ENCODE measurements around the gene TFB1M. TPM values are rescaled to one million over a fixed set of nuclear protein-coding genes. Genes with fewer than 3 reads are reported as not detected.

TFB1M gene
- total and polyA plus RNA-seq, 9 donors = 6.7 to 18.5 (median 14.6) TPM

DNA sequence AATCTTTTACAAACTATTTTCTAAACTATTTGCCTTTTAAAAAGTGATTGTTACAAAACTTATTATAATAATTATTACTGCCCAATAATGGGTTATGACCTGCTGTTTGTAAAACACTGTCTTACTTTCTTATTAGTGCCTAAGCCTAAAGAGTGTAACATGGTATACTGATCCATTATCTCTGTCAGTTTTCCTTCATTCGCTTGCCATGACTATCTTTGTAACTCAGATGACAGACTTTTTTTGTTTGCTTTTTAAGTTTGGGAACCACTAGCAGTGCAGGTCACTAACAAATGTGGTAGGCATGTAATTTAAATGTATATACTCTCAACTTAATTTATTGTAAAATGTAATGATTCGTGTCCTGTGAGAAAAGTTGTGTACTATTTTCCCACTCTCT lies 9.9 kb upstream of the TFB1M start:
- no peak for TF ChIP-seq POLR2A (IDR thresholded peaks at IDR 0.05)
- no peak for TF ChIP-seq EP300 (IDR thresholded peaks at IDR 0.05)
- TF ChIP-seq CTCF (IDR thresholded peaks at IDR 0.05) = no peak
- no peak for DNase-seq
- Histone ChIP-seq H3K4me3 (no peak overlapping the region), H3K27me3 (no peaks in the 10 kb centered on the region), H3K27ac (no peak overlapping the region), H3K36me3 (no peaks in the 10 kb centered on the region), H3K9me3 (no peaks in the 10 kb centered on the region), H3K4me1 (ENCODE audit: insufficient read depth) (no peaks in the 10 kb centered on the region)
- 92 to 93% (median 93%) methylated on average over 2 of the region's 2 CpGs for WGBS, 3 donors
- intact Hi-C loops (cut with DNase I) = loop anchor here in 3 of 4 donors (10.0 kb wide), 2 partner anchors 171 to 211 kb away; no protein-coding TSS in a partner anchor

GRCh38 chr6:155319902-155320301 lies 5.6 kb upstream of the TFB1M start:
- Histone ChIP-seq H3K4me3 (no peak overlapping the region), H3K4me1 (ENCODE audit: insufficient read depth) (no peaks in the 10 kb centered on the region), H3K27me3 (no peaks in the 10 kb centered on the region), H3K9me3 (no peaks in the 10 kb centered on the region), H3K27ac (no peak overlapping the region), H3K36me3 (no peaks in the 10 kb centered on the region)
- WGBS, 3 donors = 88 to 91% (median 91%) methylated on average over 4 of the region's 4 CpGs
- TF ChIP-seq CTCF (IDR thresholded peaks at IDR 0.05) (no peak), POLR2A (IDR thresholded peaks at IDR 0.05) (no peak), EP300 (IDR thresholded peaks at IDR 0.05) (no peak)
- intact Hi-C loops (cut with DNase I) = loop anchor here in 3 of 4 donors (10.0 kb wide), 2 partner anchors 175 to 215 kb away; no protein-coding TSS in a partner anchor
- no peak for DNase-seq

DNA sequence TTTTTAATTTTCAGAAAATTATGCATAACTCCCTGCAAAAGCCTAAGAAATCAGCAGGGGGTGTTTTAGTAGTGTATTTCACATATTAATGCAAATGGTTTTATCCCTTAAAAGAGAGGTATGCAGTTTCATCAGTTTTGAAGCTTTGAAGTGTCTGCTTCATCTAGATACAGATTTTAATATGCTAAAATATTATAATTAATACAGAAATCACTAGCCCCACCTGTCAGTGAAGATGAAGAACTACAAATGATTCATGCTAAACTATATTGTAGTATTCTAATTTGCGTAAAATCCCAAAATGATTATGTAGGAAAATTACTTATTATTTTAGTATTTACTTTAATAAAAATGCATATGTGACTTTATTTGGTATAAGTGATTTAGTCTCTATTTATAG lies 2.9 kb upstream of the TFB1M start:
- 59 to 75% (median 72%) methylated on average over 1 of the region's 1 CpG for WGBS, 3 donors
- no peaks in the 10 kb centered on the region for H3K4me1 ChIP-seq (ENCODE audit: insufficient read depth)
- no peaks in the 10 kb centered on the region for H3K36me3 ChIP-seq
- H3K27ac ChIP-seq = no peak overlapping the region
- no peaks in the 10 kb centered on the region for H3K9me3 ChIP-seq
- TF ChIP-seq POLR2A (IDR thresholded peaks at IDR 0.05) (no peak), EP300 (IDR thresholded peaks at IDR 0.05) (no peak), CTCF (IDR thresholded peaks at IDR 0.05) (no peak)
- no peaks in the 10 kb centered on the region for H3K27me3 ChIP-seq
- no peak for DNase-seq
- intact Hi-C loops (cut with DNase I) = no loop called here
- no peak overlapping the region for H3K4me3 ChIP-seq

- no peak for DNase-seq
- H3K27ac ChIP-seq = no peak overlapping the region
- intact Hi-C loops (cut with DNase I) = no loop called here
- 92 to 98% (median 96%) methylated on average over 1 of the region's 1 CpG for WGBS, 3 donors
- H3K27me3 ChIP-seq = no peaks in the 10 kb centered on the region
- no peaks in the 10 kb centered on the region for H3K36me3 ChIP-seq
- H3K4me3 ChIP-seq = no peak overlapping the region
- no peaks in the 10 kb centered on the region for H3K9me3 ChIP-seq
- TF ChIP-seq EP300 (IDR thresholded peaks at IDR 0.05) (no peak), POLR2A (IDR thresholded peaks at IDR 0.05) (no peak), CTCF (IDR thresholded peaks at IDR 0.05) (no peak)
- H3K4me1 ChIP-seq (ENCODE audit: insufficient read depth) = no peaks in the 10 kb centered on the region
Observed at GRCh38 chr6:155316419-155316818, 2.1 kb upstream of the TFB1M start.

Data from ovary (tissue), 9 donors.